SIG-M5 (cell line): ENCODE measurements around the gene AJM1.
"Not testable (repeated sequence)": the region's sequence is repeated elsewhere in the genome, so short reads cannot be mapped to it uniquely, and the experiment has no call there.

Experiments used
- DNase-seq: peaks from one replicate; lab custom pipeline; 2025; lab: John Stamatoyannopoulos, UW

AJM1 gene

DNA sequence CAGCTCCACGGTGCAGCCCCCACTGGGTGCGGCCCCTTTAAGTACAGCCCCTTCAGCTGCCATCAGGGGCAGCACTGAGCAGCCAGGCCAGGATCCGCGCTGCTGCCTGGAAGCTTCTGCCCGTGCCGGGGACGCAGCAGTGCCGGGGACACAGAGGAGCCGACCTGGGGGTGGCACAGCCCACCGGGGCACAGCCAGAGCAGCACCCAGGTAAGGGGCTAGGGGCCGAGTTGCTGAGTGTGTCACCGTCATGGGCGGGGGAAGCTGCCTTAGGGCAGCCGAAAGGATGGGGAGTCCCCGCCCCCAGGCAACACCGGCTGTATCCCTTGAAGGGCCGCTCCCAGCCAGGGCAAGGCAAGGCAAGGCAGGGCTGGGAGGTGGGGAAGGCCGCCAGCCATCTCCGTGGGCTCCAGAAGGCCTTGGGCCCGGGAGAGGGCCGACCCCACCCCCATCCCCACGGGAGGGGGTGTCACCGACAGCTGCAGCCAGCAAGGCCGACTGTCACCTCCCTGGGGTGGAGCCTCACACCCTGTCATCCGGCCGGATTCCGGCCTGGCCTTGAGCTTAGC is at the start of gene AJM1:
Gene AJM1, plus strand, starts transcription at position 99 of the 569 bp plus-strand sequence. CDS start 1,937 bp downstream, outside the sequence.
- not testable (repeated sequence) for DNase-seq

DNA sequence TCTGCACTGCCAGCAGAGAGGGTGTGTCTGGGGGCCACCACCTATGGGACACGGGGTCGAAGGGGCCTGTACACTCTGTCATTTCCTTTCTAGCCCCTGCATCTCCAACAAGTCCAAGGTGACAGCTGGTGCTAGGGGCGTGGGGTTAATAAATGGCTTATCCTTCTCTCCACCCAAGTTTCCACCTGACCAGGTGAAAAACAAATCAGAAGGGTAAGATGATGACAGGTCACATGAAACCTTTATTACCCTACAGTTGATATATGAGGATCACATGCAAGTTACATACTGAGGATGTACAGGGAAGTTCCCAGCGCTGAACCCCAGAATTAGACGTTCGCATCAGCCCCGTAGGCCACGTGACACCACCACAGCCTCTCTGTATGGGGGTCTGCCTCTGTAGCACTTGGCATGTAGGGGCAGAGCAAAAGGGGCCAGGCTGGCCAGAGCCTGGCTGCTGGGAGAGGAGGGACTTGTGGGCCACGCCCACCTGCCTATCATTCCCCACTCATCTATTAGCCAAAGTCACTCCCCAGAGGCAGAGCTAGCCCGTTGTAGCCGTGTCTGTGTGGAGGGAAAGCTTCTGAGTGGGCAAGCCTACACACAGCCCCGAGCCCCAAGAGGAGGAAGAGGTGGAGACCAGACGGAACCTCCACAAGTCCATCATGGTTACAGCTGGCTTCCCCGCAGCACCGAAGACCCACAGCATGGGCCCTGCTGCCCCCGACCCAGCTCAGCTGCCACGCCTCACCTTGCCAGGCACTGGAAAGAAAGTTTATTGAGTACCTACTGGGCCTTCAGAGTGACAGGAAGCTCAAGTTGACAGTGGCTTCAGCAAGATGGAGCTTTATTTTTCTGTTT is 49.0 kb upstream of the AJM1 start:
- no peak for DNase-seq

DNA sequence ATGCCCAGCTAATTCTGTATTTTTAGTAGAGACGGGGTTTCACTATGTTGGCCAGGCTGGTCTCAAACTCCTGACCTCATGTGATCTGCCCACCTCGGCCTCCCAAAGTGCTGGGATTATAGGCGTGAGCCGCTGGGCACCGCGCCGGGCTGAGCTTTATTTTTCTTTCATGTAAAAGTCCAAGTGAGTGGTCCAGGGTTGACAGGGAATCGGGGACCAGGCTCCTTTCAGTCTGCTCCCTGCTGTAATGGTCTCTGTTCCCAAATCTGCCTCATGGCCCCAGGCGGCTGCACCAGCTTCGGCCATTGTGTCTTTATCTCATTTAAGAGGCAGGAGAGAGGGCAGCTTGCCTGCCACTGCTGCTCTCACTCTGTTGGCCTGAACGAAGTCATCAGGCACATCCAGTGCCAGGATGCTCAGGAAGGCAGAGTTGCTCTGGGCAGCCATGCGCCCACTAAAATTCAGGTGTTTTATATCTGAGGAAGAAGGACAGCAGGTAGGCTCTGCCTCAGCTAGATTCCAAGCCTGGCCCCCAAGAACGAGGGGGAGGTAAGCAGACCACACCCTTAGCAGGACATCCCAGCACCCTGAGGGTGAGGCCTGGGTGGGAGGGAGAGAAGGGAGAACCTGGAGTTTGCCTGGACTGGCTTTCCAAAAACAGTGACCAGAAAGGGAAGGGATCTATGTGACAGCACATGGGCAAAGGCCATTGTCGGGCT is 47.8 kb upstream of the AJM1 start:
- no peak for DNase-seq

DNA sequence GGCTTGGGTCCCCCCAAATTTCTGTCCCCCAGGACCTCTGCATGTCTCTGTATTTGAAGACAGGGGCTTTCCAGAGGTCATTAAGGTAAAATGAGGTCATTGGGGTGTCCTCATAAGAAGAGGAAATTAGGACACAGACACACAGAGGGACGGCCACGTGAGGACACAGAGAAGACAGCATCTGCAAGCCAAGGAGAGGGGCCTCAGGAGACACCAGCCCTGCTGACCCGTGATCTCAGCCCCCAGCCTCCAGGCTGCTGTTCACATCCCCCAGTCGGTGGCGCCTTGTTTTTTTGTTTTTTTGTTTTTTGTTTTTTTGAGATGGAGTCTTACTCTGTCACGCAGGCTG is 47.3 kb upstream of the AJM1 start:
- no peak for DNase-seq

DNA sequence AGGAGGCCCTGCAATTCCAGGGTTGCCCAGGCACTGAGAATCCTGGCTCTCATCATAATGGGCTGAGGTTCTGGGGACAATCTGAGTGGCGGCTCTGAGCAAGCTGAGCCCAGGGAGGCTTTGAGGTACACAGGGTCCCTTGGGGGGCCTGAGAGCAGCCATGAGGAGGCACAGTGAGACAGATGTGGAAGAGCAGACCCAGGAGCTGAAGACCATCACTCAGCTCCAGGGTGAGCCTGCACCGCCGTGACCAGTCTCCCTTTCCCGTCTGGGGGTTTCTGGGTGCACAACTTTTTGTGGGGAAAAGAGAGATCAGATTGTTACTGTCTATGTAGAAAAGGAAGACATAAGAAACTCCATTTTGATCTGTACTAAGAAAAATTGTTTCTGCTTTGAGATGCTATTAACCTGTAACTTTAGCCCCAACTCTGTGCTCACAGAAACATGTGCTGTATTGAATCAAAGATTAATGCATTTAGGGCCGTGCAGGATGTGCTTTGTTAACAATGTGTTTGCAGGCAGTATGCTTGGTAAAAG is 46.0 kb upstream of the AJM1 start, which contains the start of gene CCDC183:
Gene CCDC183, plus strand, starts transcription at position 101 of the 537 bp plus-strand sequence. Its CDS starts 60 bp downstream, at position 161.
- no peak for DNase-seq

DNA sequence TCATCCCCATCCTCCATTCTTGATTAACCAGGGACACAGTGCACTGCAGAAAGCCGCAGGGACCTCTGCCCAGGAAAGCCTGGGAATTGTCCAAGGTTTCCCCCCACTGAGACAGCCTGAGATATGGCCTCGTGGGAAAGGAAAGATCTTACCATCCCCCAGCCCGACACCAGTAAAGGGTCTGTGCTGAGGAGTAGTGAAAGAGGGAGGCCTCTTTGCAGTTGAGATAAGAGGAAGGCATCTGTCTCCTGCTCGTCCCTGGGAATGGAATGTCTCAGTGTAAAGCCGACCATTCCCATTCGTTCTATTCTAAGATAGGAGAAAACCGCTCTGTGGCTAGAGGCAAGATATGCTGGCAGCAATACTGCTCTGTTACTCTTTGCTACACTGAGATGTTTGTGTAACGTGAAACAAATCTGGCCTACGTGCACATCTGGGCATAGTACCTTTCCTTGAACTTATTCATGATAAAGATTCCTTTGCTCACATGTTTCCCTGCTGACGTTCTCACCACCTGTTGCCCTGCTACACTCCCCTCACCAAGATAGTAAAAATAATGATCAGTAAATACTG is 45.4 kb upstream of the AJM1 start:
- not testable (repeated sequence) for DNase-seq

DNA sequence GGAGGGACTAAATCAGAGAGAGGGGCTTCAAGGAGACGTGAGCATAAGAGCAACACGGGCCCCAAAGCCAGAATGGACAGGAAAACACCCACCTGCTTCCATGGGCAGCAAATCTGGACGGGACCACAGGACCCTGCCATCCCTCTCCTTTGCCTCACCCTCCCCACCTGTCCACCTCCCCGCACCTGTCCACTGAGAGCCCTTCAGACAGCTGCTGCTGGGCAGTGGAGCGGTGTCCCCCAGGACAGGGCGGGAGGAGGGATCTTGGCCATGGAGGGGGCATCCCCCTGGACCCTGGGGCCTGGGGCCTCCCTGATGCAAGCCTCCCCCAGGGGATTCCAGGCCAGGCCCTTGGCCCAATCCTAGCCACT is 43.6 kb upstream of the AJM1 start:
- DNase-seq: no peak

DNA sequence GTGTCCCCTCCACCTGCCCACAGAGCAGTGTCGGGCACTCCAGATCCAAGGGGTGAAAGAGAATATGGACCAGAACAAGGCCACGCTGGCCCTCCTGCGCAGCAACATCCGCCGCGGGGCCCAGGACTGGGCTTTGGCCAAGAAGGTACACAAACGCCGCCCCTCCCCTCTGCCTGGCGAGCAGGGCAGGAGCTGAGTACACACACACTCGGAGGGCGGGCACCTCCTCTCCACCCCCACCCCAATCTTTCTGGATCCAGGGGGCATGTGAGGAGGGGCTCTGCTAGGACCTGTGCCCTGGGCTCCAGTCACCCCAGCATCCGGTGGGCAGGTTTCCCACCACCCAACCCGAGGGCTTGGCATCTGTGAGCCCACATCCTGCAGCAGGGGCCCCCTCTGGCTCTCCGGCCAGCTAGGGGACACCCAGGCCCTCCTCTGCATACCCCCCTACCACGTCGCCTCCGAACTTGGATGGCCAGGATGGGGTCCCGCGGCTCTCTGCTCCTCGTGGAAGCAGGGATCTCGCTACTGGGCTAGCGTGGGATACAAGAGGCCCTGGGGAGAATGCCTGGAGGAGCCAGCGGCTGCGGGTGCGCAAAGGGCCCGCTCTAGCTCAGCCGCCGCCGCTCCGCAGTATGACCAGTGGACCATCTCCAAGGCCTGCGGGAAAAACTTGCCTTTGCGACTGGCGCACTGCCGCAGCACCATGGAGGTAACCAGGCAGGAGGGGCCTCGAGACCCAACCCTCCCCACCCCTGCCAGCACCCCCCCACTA is 43.0 kb upstream of the AJM1 start:
- no peak for DNase-seq

DNA sequence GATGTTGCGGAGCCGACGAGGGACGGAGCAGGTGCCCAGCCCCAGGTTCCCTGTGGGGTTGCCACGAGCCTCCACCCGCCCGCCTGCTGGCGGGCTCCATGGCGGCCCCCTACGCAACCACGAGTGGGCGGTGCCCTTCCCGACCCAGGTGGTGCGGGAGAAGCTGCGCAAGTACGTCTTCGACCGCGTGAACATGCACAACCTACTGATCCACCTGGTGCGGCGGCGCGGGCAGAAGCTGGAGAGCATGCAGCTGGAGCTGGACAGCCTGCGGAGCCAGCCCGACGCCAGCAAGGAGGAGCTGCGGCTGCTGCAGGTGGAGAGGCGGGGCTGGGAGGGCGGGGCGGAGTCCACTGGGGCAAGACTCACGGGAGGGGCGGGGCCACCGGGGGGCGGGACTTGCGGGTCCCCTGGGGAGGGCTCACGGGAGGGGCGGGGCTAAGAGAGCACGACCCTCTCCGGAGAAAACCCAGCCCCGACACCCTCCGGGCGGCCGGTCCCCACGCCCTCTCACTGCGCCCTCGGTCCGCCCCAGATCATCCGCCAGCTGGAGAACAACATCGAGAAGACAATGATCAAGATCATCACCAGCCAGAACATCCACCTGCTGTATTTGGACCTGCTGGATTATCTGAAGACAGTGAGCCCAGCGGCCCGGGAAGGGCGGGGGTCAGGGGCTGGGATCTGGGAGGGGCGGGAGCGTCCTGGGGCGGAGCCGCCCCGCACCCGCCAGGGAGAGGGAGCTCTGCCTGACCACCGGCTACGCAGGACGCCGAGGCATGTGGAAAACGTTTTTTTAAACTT is 42.2 kb upstream of the AJM1 start:
- DNase-seq: peak; percentile 23

DNA sequence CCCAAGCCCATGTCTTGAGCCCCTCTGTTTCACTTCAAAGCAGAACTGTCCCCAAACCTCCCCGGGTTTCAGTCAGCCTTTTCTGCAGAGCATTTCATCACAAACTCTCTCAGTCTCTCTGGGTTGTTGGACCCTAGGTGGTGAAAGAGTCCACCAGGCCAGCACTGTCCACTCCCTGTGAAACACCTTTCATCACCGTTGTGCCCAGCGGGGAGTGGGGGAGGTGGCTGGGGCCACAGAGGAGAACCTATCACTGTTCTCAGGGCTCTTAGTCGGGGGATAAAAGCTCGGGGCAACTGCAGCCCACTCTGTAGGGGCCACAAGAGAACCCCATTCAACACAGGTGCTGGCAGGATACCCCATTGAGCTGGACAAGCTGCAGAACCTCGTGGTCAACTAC is 40.0 kb upstream of the AJM1 start:
- DNase-seq: no peak

DNA sequence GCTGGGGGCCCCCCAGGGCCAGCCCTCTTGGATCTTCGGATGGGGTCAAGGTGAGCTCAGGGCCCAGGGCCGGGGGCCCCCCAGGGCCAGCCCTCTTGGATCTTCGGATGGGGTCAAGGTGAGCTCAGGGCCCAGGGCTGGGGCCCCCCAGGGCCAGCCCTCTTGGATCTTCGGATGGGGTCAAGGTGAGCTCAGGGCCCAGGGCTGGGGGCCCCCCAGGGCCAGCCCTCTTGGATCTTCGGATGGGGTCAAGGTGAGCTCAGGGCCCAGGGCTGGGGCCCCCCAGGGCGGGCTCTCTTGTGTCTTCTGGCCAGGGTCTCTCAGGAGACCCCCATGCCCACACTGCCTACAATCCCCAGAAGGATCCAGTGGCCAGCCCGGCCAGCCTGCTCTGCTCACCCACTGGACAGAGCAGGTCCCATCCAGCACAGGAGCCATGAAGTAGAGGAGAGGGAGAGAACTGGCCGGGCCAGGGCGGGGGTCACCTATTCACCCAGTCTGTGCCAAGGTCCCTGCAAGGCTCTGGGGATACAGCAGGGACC is 39.2 kb upstream of the AJM1 start:
- not testable (repeated sequence) for DNase-seq

DNA sequence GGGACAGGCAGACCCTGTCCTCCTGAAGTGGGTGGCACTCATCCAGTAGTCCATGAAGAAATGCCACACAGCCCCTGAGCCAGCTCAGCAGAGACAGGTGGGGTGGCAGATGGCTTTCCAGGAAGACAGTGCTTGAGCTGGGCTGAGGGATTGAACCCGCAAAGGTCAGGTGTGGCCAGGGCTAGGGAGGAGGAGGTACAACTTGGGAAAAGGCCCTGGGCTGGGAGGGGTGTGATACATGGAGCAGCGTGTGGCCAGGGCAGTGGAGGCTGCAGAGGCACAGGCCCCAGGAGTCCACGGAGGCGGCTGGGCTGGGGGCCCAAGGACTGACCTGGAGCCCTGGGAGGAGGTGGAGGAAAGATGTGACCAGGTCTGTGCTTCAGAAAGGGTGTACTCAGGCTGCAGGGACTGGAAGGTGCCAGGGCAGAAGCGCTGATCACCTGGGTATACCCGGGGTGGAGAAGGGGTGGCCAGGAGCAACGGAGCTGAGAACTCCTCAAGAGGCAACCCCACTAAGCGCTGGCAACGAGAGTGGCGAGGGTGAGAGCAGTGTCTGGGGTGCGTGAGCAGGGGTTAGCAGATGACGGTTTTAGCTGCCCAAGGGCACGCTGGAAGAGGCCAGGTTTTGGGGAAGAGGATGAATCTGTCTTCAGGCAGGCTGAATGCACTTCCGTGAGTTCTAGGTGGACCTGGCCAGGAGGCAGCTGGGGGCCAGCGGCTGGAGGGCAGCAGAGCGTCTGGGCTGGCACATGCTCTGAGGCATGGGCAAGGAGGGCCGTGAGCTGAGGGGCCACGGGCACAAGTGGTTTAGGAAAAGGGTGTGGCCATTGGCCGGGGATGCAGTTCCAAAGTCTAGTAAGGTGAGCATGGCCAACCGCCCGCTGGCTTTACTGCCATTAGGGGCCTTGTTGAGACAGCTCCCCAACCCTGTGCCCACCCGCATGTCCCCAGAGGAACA is 38.4 kb upstream of the AJM1 start:
- DNase-seq: no peak

DNA sequence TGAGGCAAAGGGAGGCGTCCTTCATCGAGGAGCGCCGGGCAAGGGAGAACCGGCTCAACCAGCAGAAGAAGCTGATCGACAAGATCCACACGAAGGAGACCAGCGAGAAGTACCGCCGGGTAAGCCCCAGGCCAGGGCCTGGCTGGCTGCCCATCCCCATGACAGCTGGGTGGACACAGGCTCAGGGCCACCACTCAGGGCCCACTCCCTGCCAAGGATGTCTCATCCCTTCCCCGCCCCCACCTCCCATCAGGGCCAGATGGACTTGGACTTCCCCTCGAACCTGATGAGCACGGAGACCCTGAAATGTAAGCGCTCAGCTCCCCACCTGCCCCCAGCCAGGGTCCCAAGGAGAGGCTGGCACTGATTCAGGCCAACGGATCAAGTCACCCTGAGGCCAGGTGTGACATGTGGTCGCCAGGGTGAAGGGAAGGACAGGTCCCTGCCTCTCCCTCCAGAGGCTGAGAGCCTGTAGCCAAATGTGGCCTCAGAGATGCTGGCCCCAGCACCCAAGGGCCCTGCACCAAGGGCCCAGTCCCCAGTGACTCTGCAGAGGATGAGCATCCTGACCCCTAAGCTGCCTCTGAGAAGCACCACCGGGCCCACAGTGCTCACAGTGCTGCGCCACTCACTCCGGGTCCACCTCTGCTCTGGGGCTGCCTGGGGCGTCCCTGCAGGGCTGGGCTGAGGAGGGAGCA is 37.6 kb upstream of the AJM1 start:
- DNase-seq: no peak

DNA sequence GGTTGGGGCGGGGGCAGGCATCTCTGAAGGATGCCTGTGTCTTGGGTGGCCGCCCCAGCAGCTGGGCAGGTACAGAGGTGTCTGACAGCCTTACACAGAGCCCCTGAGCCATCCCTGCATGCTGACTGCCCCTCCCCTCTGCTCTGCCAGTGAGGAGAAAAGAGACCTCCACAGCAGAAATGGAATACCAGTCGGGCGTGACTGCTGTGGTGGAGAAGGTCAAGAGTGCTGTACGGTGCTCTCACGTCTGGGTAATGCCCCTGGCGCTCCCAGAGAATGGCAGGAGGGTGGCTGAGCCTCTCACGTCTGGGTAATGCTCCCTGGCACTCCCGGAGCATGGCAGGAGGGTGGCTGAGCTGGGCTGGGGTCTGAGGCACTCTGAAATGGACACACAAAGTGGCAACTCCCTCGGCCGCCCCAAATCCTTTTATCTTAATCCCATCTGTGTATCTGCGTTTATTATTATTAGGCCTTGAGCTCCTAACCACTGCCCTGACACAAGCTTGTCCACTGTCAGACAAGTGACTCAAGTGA is 37.0 kb upstream of the AJM1 start:
- no peak for DNase-seq

DNA sequence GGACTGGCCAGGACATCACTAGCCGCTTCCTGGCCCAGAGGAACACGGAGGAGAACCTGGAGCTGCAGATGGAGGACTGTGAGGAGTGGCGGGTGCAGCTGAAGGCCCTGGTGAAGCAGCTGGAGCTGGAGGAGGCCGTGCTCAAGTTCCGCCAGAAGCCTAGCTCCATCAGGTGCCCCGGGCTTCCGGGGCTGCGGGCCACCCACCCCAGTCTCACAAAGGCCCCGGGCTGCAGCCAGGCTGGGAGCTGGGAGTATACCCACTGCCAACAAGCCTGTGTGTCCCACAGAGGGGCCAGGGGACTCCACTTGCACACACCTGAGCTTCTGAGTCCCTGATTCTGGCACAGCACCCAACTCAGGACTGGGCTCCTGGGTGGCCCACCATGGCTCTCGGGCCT is 36.2 kb upstream of the AJM1 start:
- DNase-seq: no peak

DNA sequence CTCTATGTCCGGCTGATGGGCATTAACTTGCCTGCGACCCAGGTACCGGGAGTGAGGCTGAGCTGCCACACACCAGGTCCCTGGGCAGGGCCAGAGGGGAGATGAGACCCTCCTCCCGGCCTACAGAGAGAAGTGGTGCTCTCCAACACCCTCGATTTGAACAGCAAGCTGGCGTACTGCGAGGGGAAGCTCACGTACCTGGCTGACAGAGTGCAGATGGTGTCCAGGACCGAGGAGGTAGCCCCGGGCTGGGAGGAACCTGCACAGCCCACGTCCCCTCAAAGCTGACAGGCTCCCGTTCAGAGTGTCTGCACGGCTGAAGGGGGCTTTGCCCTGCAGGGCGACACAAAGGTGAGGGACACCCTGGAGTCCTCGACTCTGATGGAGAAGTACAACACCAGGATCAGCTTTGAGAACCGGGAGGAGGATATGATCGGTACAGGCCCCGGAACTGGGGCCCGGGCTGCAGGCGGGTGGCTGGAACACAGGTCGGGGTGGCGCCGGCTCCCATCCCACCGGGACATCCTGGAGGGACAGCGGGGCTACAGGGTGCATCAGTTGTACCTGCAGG is 35.6 kb upstream of the AJM1 start:
- no peak for DNase-seq

DNA sequence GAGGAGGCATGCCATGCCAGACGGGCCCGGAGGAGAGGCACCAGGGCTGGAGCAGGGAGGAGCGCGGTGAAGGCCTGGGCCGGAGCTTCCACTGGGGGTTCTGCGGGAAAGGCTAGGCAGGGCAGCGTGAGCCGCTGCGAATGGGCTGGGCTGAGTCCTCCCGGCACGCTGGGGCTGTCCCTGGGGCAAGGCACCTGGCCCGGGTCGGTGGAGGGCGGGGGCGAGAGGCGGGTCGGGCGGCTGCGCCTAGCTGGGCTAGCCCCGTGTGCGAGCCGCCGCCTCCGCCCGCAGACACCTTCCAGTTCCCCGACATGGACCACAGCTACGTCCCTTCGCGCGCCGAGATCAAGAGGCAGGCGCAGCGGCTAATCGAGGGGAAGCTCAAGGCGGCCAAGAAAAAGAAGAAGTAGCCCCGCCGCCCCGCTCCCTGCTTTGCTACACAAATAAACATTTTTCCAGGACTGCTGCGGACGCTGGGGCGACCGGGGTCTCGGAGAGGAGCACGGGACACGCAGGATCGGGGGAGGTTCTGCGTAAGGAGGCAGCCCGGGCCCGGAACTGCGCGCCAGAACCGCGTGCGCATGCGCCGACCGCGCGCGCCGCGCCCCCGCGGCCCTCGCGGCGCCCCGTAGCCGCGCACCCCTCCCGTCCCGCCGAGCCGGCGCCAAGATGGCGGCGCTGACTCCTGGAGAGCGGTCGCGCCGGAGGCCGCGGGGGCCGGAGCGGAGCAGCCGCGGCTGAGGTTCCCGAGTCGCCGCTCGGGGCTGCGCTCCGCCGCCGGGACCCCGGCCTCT is 34.8 kb upstream of the AJM1 start, which contains the start of gene RABL6:
Gene RABL6, plus strand, starts transcription at position 668 of the 794 bp plus-strand sequence. CDS start 249 bp downstream, outside the sequence.
- no peak for DNase-seq
